Measurements from ENCODE around the gene SPATA1.
A peak's percentile ranks its signal among the peaks of the same experiment; 100 is the strongest.
"Not testable (repeated sequence)": the region's sequence is repeated elsewhere in the genome, so short reads cannot be mapped to it uniquely, and the experiment has no call there.

SPATA1 gene

DNA sequence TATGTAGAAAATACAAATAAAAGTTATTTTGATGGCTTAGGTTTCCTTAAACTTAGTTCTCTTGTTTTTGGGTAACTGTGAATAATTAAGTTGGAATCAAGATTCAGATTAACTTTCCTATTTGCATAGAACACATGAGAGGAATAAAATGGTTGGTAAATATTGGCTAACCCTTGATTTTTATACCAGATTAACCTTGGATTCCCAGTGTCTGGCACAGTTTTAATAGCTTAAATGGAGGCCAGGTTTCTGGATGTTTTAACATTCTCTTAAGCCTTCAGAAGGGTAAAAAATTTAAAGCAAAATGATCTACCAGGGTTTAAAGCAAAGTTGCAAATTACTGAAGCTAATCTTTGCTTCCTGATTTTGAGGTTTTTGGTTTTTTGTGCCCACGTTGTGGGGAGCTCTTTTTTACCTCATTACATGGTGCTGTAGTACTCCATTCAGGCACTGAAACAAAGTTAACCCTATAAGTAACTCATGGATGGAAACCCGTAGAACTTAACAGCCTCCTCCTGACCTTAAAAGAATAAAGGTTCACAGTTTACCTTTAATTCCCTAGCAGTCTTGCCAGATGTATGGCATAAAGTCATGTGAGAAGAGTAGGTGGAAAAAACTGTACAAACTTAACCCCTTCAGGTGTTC, 8.4 kb upstream of the SPATA1 start:
- TF ChIP-seq, protein P1, sequence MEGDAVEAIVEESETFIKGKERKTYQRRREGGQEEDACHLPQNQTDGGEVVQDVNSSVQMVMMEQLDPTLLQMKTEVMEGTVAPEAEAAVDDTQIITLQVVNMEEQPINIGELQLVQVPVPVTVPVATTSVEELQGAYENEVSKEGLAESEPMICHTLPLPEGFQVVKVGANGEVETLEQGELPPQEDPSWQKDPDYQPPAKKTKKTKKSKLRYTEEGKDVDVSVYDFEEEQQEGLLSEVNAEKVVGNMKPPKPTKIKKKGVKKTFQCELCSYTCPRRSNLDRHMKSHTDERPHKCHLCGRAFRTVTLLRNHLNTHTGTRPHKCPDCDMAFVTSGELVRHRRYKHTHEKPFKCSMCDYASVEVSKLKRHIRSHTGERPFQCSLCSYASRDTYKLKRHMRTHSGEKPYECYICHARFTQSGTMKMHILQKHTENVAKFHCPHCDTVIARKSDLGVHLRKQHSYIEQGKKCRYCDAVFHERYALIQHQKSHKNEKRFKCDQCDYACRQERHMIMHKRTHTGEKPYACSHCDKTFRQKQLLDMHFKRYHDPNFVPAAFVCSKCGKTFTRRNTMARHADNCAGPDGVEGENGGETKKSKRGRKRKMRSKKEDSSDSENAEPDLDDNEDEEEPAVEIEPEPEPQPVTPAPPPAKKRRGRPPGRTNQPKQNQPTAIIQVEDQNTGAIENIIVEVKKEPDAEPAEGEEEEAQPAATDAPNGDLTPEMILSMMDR (IDR thresholded peaks at IDR 0.05; ENCODE audit: low read depth, low read length) = no peak
- DNase-seq (ENCODE audit: extremely low read depth, low read depth) = no peak

DNA sequence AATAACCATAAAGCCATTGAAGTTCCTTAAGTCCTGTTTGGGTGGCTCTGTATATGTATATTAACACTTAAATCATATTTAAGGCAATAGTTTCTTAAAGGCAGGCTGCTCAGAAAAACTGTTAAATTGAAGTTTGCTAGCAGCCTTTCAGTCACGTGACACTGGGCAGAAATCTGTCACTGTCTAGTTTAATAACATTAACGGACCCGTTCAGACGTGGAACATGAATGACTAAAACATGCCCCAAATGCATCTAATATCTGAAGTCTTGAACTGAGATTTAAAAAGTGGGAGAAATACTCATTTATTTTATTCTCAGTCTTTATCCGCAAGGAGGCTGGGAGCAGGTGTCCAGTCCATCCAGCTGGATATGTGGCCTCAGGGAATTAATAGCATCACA, 3.3 kb upstream of the SPATA1 start:
- no peak for DNase-seq (ENCODE audit: extremely low read depth, low read depth)

DNA sequence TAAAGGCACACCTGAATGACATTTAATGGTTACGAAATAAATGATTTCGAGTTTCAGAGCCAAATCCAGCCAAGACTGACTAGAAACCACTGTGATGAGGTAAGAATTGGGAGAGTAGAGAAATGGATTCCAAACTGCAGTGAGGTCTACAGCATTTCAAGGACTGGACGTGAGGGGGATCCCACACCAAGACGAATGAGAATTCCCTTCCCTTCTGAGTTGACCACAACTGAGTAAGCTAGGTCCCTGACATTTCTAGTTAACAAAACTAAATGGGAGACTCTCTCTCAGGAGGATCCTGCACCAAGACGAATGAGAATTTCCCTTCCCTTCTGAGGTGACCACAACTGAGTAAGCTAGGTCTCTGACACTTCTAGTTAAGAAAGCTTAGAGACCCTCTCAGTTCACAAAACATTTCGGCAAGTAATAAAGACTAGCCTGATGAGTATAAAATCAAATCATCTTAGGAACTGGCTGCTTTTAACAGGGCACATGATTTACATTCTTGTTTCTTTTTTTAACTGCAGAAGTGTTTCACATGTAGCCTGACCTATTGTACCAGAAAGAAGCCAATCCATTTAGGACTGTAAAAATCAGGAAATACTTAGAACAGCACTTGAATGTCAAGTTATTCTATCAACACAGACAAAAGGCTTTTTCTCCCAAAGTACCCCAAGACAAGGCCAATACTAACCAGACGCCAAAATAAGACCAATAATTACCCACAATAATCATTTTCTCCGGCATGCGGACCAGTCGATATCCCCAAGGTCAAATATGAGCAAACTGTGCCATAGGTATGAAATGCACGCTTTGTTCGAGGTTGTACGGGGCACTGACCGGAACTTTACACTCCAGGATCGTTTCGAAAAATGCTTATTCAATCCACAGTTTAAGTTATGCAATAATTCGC, 1.4 kb upstream of the SPATA1 start:
- TF ChIP-seq, protein P1 (IDR thresholded peaks at IDR 0.05; ENCODE audit: low read depth, low read length) = peak; percentile 10

More for the DNA sequence above, 3.3 kb upstream of the SPATA1 start:
- TF ChIP-seq, protein P1 (IDR thresholded peaks at IDR 0.05; ENCODE audit: low read depth, low read length) = no peak

DNA sequence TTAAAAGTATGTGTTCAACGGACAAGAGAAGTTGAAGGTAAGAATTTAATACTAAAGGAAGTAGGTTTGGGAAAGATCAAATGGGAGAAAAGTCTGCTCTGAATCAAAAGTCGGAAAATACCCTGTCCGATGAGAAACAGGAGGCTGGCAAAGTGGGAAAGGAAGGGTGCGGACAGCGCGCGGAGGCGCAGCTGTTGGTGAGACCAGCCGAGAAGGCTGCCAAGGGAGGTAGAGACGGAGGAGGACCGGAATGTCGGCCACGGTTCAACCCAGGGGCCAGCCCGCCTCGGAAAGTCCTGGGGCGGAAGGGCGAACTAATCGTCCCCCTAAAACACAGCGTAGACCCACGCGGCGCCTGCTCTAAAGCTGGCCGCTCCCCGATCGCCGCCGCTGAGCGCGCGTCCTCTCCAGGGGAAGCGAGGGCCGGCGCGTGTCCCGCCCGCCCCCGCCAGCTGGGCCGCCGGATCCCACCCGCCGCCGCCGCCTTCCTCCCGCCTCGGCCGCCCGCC, 639 bp upstream of the SPATA1 start:
- DNase-seq (ENCODE audit: extremely low read depth, low read depth) = peak; percentile 28
- TF ChIP-seq, protein P1 (IDR thresholded peaks at IDR 0.05; ENCODE audit: low read depth, low read length) = no peak

More for the DNA sequence above, 1.4 kb upstream of the SPATA1 start:
- peak; percentile 19 for DNase-seq (ENCODE audit: extremely low read depth, low read depth)

DNA sequence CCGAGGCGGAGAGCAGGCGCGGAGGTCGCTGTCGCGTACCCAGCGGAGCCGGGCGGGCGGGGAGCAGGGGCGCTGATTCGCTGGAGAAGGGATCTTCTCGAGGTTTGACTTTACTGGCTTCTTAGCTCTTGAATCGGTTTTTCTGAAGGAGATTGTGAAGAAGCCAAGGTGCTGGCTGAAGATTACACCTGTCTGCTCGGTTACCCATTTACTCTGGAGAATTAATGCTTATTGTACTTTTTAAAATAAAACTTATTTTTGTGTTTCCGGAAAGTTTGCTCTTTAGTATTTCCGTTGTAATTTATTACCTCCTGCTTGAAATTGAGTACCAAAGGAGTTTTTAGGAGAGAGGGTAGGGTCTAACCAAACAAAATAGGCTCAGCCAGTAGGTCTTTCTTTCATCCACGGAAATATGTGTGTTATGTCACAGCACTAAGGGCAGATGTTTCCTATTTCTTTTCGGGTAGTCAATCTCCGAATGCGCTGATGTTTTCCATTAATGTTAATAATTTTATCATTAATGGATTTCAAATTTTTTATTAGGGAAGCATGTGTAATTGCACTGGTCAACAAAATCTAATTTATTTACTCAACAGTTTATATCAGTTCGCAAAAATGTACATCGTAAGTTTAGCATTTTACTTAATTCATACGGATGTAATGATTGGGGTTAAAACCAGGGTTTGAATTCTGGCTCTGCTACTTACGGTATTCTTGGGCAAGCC, 705 bp downstream of the SPATA1 start:
- DNase-seq (ENCODE audit: extremely low read depth, low read depth) = no peak
- TF ChIP-seq, protein P1 (IDR thresholded peaks at IDR 0.05; ENCODE audit: low read depth, low read length) = no peak

DNA sequence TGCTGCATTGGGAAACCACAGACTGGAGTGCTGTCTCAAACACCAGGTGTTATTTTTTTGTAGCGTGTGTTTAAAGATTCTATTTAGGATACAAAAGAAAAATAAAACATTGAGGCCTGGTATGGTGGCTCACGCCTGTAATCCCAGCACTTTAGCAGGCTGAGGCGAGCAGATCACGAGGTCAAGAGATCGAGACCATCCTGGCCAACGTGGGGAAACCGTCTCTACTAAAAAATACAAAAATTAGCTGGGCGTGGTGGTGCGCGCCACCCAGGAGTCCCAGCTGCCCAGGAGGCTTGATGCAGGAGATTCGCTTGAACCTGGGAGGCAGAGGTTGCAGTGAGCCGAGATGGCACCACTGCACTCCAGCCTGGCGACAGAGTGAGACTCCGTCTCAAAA, 1.7 kb downstream of the SPATA1 start:
- not testable (repeated sequence) for DNase-seq (ENCODE audit: extremely low read depth, low read depth)

DNA sequence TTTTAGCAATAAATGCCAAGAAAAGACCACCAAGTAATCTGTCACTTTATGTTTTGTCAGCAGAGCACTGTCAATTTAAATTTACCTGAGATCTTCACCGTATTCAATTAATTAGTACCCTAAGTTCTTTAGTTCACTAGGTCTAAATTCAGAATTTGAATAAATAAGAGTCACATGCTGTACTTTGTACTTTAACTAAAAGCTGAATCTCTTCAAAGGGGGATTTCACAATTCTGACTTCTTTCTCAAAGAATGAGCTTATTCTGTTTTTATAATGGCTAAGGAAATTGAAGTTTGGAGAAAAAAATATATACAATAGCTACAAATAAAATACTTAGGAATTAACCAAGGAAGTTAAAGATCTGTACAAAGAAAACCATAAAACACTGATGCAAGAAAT, 2.3 kb downstream of the SPATA1 start:
- DNase-seq (ENCODE audit: extremely low read depth, low read depth) = no peak

More for the DNA sequence above, 2.3 kb downstream of the SPATA1 start:
- TF ChIP-seq, protein P1 (IDR thresholded peaks at IDR 0.05; ENCODE audit: low read depth, low read length) = no peak

Data from AG09319 (cell line).